Esophagus muscularis mucosa (tissue), 4 donors: ENCODE results near the gene FBH1.

Source experiments
- EP300 ChIP-seq: sonication (generic); formaldehyde crosslinking; IDR thresholded peaks from one replicate; pipeline ENCODE4 v1.6.1; 2017; ENCODE audit warnings: antibody characterized with exemption
- POLR2A ChIP-seq: fragments of 450-650 bp; IDR thresholded peaks from one replicate; pipeline ENCODE4 v1.6.1; 2017; ENCODE audit warnings: antibody characterized with exemption, moderate library complexity, mild to moderate bottlenecking, low read depth
- POLR2AphosphoS5 ChIP-seq, 2 donors: sonication (generic); formaldehyde crosslinking; IDR thresholded peaks; one replicate each; pipeline ENCODE4 v1.6.1; 2017; ENCODE audit warnings: antibody characterized with exemption in 2 of 2
- TF ChIP-seq, protein P1 (sequence below), 3 experiments: fragments of 200-600 bp in 2 of 3; fragments of 450-650 bp in 1 of 3; sonication (generic) in 2 of 3; IDR thresholded peaks; one replicate each; pipeline ENCODE4 v1.5.1; 2017 to 2019; ENCODE audit warnings: antibody characterized with exemption in 3 of 3, mild to moderate bottlenecking in 2 of 3, moderate library complexity in 1 of 3

DNA sequence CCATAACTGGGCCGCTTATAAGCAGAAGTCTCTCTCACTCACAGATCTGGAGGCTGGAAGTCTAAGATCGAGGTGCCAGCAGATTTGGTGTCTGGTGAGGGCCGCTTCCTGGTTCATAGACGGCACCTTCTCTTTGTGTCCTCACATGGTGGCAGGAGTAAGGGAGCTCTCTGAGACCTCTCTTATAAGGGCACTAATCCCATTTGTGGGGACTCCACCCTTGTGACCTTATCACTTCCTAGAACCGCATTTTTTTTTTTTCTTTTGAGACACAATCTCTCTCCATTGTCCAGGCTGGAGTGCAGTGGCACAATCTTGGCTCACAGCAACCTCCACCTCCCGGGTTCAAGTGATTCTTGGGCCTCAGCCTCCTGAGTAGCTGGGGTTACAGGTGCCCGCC is 8.1 kb downstream of the FBH1 start:
- TF ChIP-seq POLR2A = no peak
- TF ChIP-seq, protein P1, sequence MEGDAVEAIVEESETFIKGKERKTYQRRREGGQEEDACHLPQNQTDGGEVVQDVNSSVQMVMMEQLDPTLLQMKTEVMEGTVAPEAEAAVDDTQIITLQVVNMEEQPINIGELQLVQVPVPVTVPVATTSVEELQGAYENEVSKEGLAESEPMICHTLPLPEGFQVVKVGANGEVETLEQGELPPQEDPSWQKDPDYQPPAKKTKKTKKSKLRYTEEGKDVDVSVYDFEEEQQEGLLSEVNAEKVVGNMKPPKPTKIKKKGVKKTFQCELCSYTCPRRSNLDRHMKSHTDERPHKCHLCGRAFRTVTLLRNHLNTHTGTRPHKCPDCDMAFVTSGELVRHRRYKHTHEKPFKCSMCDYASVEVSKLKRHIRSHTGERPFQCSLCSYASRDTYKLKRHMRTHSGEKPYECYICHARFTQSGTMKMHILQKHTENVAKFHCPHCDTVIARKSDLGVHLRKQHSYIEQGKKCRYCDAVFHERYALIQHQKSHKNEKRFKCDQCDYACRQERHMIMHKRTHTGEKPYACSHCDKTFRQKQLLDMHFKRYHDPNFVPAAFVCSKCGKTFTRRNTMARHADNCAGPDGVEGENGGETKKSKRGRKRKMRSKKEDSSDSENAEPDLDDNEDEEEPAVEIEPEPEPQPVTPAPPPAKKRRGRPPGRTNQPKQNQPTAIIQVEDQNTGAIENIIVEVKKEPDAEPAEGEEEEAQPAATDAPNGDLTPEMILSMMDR (IDR thresholded peaks at IDR 0.05) = no peak
- TF ChIP-seq POLR2AphosphoS5 (IDR thresholded peaks at IDR 0.05) = no peak
- TF ChIP-seq EP300 = no peak
